OCI-LY3 (cell line): ENCODE measurements around the gene SGSM2.

Experiments
- CTCF ChIP-seq: fragments of 200-600, 300-600 bp; sonication (generic); IDR thresholded peaks from 2 replicates; pipeline ENCODE4 v1.5.1; 2014; ENCODE audit warnings: antibody characterized with exemption, low read length, low read depth
- EZH2phosphoT487 ChIP-seq: fragments of 200-600 bp; shearing (Covaris generic); IDR thresholded peaks from 2 replicates; pipeline ENCODE4 v1.6.1; 2018; ENCODE audit warnings: antibody characterized with exemption, mixed run types, low read depth

GRCh38 chr17:2398182-2398581, 60.9 kb downstream of the SGSM2 start:
- TF ChIP-seq CTCF (no peak), EZH2phosphoT487 (no peak)
